ENCODE measurements around the gene DNAH12. TPM values are rescaled to one million over a fixed set of nuclear protein-coding genes. Genes with fewer than 3 reads are reported as not detected.

Gene DNAH12
- 0.22 TPM for total RNA-seq
- long read RNA-seq = 0 reads

- no peak for DNase-seq (ENCODE audit: low spot score)
- intact Hi-C loops (cut with DNase I) = no loop called here
These were observed at the start of gene DNAH12 for GRCh38 chr3:57544181-57545125. TSS of gene DNAH12 (minus strand) at chr3:57544344. CDS start at chr3:57542870, 1,474 bp downstream.

- intact Hi-C loops (cut with DNase I) = no loop called here
- DNase-seq (ENCODE audit: low spot score) = no peak
These were observed 48.2 kb upstream of the DNAH12 start for GRCh38 chr3:57592306-57592705.

GRCh38 chr3:57587905-57588304 is 43.8 kb upstream of the DNAH12 start:
- intact Hi-C loops (cut with DNase I) = no loop called here
- DNase-seq (ENCODE audit: low spot score) = no peak

DNA sequence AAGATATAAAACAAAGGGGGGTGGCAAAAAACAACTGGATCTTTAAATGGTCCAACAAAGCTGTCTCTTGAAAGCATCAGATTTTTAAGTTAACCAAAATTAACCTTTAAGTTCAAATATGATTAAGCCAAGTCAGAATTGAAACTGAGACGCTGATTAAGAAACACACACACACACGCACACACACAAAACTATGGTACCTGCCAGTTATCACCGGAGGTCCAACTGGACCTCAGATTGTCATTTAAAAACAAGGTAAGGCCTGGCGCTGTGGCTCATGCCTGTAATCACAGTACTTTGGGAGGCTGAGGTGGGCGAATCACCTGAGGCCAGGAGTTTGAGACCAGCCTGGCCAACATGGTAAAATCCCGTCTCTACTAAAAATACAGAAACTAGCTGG is 42.6 kb upstream of the DNAH12 start:
- no peak for DNase-seq (ENCODE audit: low spot score)
- intact Hi-C loops (cut with DNase I) = no loop called here

GRCh38 chr3:57583544-57583943 is 39.4 kb upstream of the DNAH12 start:
- intact Hi-C loops (cut with DNase I) = no loop called here
- no peak for DNase-seq (ENCODE audit: low spot score)

- no peak for DNase-seq (ENCODE audit: low spot score)
- intact Hi-C loops (cut with DNase I) = no loop called here
These were observed 38.5 kb upstream of the DNAH12 start for GRCh38 chr3:57582474-57583168.

GRCh38 chr3:57577801-57578200 is 33.7 kb upstream of the DNAH12 start:
- DNase-seq (ENCODE audit: low spot score) = no peak

DNA sequence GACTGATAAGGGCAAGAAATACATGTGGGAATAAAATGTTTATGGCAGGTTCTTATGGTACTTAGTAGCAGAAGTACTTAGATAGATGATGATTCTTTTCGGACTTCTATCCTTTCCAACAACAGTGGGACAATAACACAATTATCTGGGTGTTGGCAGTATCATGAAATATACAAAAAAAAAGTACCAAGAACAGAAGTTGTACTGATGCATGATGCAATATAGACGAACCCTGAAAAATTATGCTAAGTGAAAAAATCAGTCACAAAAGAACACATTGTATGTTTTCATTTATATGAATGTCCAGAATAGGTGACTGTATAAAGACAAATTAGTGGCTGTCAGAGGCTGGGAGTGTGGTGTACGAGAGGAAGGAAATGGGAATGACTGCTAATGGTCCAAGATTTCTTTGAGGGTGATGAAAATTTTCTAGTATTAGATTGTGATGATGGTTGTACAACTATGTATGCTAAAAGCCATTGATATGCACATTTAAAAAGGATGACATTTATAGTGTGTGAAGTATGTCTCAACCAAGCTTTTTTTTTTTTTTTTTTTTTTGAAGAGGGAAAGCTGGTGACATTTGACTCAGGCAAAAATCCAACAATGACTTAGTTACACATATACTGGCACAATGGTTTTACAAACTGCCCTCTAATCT is 32.0 kb upstream of the DNAH12 start:
- intact Hi-C loops (cut with DNase I) = no loop called here
- DNase-seq (ENCODE audit: low spot score) = no peak

More at GRCh38 chr3:57577801-57578200, 33.7 kb upstream of the DNAH12 start:
- intact Hi-C loops (cut with DNase I) = no loop called here

GRCh38 chr3:57572096-57572495 is 28.0 kb upstream of the DNAH12 start:
- no peak for DNase-seq (ENCODE audit: low spot score)

GRCh38 chr3:57570878-57571277 is 26.7 kb upstream of the DNAH12 start:
- intact Hi-C loops (cut with DNase I) = no loop called here
- no peak for DNase-seq (ENCODE audit: low spot score)

More at GRCh38 chr3:57572096-57572495, 28.0 kb upstream of the DNAH12 start:
- intact Hi-C loops (cut with DNase I) = no loop called here

DNA sequence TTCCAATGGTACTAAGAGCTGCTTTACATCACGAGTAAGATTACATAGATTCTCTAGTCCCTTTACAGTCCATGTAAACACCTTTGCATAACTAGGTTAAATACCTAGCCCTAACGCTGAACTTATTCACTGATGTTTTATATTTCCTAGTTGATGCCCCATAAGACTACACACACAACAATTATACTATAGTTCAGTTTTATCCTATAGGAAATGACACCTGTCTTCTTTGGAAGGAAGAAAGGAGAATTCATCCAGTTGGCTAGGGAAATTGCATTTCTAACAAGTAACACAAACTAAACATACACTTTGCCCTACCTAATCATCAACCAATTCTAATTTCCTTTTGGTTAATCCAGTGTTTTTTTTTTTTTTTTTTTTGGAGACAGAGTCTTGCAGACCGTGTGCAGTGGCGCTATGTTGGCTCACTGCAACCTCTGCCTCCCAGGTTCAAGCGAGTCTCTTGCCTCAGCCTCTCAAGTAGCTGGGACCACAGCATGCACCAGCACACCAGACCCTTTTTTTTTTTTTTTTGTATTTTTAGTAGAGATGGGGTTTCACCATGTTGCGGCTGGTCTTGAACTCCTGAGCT is 25.8 kb upstream of the DNAH12 start:
- no peak for DNase-seq (ENCODE audit: low spot score)
- intact Hi-C loops (cut with DNase I) = no loop called here

GRCh38 chr3:57559526-57559925 is 15.4 kb upstream of the DNAH12 start:
- DNase-seq (ENCODE audit: low spot score) = no peak
- intact Hi-C loops (cut with DNase I) = loop anchor here (5.0 to 10.0 kb wide), 3 partner anchors 133 to 395 kb away; partner anchors contain the start of genes DENND6A, IL17RD and SLMAP

DNA sequence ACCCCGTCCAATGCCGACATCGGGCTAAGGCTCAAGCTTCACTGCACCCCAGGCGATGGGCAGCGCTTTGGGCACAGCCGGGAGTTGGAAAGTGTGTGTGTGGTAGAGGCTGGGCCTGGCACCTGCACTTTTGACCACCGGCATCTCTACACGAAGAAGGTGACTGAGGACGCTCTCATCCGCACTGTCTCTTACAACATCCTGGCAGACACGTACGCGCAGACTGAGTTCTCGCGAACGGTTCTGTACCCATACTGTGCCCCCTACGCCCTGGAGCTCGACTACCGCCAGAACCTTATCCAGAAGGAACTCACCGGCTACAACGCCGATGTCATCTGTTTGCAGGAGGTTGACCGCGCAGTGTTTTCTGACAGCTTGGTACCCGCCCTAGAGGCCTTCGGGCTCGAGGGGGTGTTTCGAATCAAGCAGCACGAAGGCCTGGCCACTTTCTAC is 13.0 kb upstream of the DNAH12 start:
- no peak for DNase-seq (ENCODE audit: low spot score)
- intact Hi-C loops (cut with DNase I) = loop anchor here (5.0 to 10.0 kb wide), 3 partner anchors 135 to 392 kb away; partner anchors contain the start of genes DENND6A, IL17RD and SLMAP

- no peak for DNase-seq (ENCODE audit: low spot score)
- intact Hi-C loops (cut with DNase I) = loop anchor here (1.0 to 10.0 kb wide), 4 partner anchors 41 to 392 kb away; partner anchors contain the start of genes ARF4, DENND6A, IL17RD and SLMAP
These were observed 12.4 kb upstream of the DNAH12 start for GRCh38 chr3:57556459-57557084.

DNA sequence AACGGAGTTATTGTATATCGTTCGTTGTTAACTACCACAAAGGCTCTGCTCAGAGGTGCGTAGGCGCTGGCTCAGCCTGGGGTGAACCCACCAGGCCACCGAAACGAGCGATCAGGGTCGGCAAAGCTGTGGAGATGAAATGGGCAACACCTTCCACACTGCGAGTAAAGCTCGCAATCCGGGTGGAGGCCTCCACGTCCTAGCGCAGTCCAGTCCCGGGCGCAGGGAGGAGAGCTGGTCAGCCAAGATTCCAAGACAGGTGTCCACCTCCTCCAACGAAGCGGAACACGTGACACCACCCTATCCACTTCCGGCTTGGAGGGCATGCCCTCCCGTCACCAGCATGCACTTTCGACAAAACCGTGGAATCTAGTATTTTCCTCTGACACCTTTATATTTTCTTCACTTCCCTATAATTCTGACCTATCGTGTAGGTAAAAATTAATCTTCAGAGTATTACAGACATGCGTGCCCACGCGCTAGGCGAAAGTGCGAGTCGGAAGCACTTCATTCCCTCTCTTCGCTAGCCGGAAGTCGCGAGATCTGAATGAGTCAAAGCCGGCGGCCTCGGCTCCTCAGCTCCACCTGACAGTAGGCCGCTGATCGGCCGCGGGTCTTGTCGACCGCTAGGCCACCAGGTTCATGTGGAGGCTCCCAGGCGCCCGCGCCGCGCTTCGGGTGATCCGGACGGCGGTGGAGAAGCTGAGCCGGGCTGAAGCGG is 11.8 kb upstream of the DNAH12 start, which contains the start of gene PDE12:
Gene PDE12, plus strand, starts transcription at position 537 of the 721 bp plus-strand sequence. Its CDS starts 106 bp downstream, at position 643.
- peak; percentile 93 for DNase-seq (ENCODE audit: low spot score)
- intact Hi-C loops (cut with DNase I) = loop anchor here (1.0 to 10.0 kb wide), 4 partner anchors 41 to 391 kb away; partner anchors contain the start of genes ARF4, DENND6A, IL17RD and SLMAP

DNA sequence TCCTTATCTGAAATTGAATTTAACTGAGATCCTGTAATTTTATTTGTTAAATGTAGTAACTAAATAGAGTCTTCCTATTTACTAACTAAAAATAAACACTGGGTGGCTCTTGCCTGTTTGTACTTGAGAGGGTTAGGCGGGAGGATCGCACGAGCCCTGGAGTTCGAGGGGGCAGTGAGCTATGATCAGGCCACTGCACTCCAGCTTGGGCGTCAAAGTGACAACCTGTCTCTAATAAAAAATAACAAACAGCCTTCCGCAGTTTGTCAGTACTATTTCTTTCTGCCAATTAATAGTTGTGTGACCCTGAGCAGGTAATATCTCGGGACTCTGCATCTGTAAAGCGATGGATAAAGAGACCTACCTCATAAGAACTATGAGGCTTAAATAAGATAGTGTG is 11.2 kb upstream of the DNAH12 start:
- DNase-seq (ENCODE audit: low spot score) = no peak
- intact Hi-C loops (cut with DNase I) = loop anchor here (5.0 to 10.0 kb wide), 3 partner anchors 137 to 391 kb away; partner anchors contain the start of genes DENND6A, IL17RD and SLMAP

GRCh38 chr3:57546616-57547015 is 2.5 kb upstream of the DNAH12 start:
- DNase-seq (ENCODE audit: low spot score) = no peak
- intact Hi-C loops (cut with DNase I) = no loop called here

All from cardiac septum (tissue), 1 donor.